ENCODE results near the gene FGD5.
"Not testable (repeated sequence)": the region's sequence is repeated elsewhere in the genome, so short reads cannot be mapped to it uniquely, and the experiment has no call there.

Gene FGD5

GRCh38 chr3:14803981-14804834 lies 14.6 kb upstream of the FGD5 start:
- Mint-ChIP-seq H3K27ac (ENCODE audit: low read depth) (no peak overlapping the region), H3K4me1 (no peaks in the 10 kb centered on the region), H3K4me3 (no peak overlapping the region), H3K27me3 (peaks cover 82% of the 10 kb centered on the region), H3K36me3 (ENCODE audit: insufficient read depth) (no peaks in the 10 kb centered on the region), H3K9me3 (no peaks in the 10 kb centered on the region)
- DNase-seq (ENCODE audit: low spot score in 2 of 2) (no peak), ATAC-seq (replicated peaks; ENCODE audit: extremely low read depth, poor library complexity, severe bottlenecking) (no peak)

GRCh38 chr3:14804835-14805780 lies 13.7 kb upstream of the FGD5 start:
- Mint-ChIP-seq H3K36me3 (ENCODE audit: insufficient read depth) (no peaks in the 10 kb centered on the region), H3K27ac (ENCODE audit: low read depth) (no peak overlapping the region), H3K4me3 (no peak overlapping the region), H3K4me1 (no peaks in the 10 kb centered on the region), H3K27me3 (peaks cover 82% of the 10 kb centered on the region), H3K9me3 (no peaks in the 10 kb centered on the region)
- ATAC-seq (replicated peaks; ENCODE audit: extremely low read depth, poor library complexity, severe bottlenecking) (no peak), DNase-seq (ENCODE audit: low spot score in 2 of 2) (no peak)

- no peaks in the 10 kb centered on the region for H3K9me3 Mint-ChIP-seq
- ATAC-seq (replicated peaks; ENCODE audit: extremely low read depth, poor library complexity, severe bottlenecking) (no peak), DNase-seq (ENCODE audit: low spot score in 2 of 2) (no peak)
- no peak overlapping the region for H3K4me3 Mint-ChIP-seq
- no peaks in the 10 kb centered on the region for H3K4me1 Mint-ChIP-seq
- H3K27ac Mint-ChIP-seq (ENCODE audit: low read depth) = no peak overlapping the region
- H3K27me3 Mint-ChIP-seq = peaks cover 78% of the 10 kb centered on the region
- H3K36me3 Mint-ChIP-seq (ENCODE audit: insufficient read depth) = no peaks in the 10 kb centered on the region
Observed at GRCh38 chr3:14805961-14806537, 12.7 kb upstream of the FGD5 start.

GRCh38 chr3:14806641-14807263 lies 12.0 kb upstream of the FGD5 start:
- H3K27ac Mint-ChIP-seq (ENCODE audit: low read depth) = no peak overlapping the region

GRCh38 chr3:14808025-14808424 lies 10.7 kb upstream of the FGD5 start:
- DNase-seq (ENCODE audit: low spot score in 2 of 2) (no peak), ATAC-seq (replicated peaks; ENCODE audit: extremely low read depth, poor library complexity, severe bottlenecking) (no peak)
- no peaks in the 10 kb centered on the region for H3K9me3 Mint-ChIP-seq
- H3K4me3 Mint-ChIP-seq = no peak overlapping the region
- H3K27me3 Mint-ChIP-seq = peaks cover 91% of the 10 kb centered on the region
- H3K4me1 Mint-ChIP-seq = no peaks in the 10 kb centered on the region
- no peak overlapping the region for H3K27ac Mint-ChIP-seq (ENCODE audit: low read depth)
- no peaks in the 10 kb centered on the region for H3K36me3 Mint-ChIP-seq (ENCODE audit: insufficient read depth)

More at GRCh38 chr3:14806641-14807263, 12.0 kb upstream of the FGD5 start:
- DNase-seq (ENCODE audit: low spot score in 2 of 2) (no peak), ATAC-seq (replicated peaks; ENCODE audit: extremely low read depth, poor library complexity, severe bottlenecking) (no peak)
- Mint-ChIP-seq H3K9me3 (no peaks in the 10 kb centered on the region), H3K4me3 (no peak overlapping the region), H3K36me3 (ENCODE audit: insufficient read depth) (no peaks in the 10 kb centered on the region), H3K27me3 (peaks cover 83% of the 10 kb centered on the region), H3K4me1 (no peaks in the 10 kb centered on the region)

- Mint-ChIP-seq H3K4me3 (no peak overlapping the region), H3K27me3 (peaks cover 91% of the 10 kb centered on the region), H3K27ac (ENCODE audit: low read depth) (no peak overlapping the region), H3K4me1 (no peaks in the 10 kb centered on the region), H3K9me3 (no peaks in the 10 kb centered on the region), H3K36me3 (ENCODE audit: insufficient read depth) (no peaks in the 10 kb centered on the region)
- ATAC-seq (replicated peaks; ENCODE audit: extremely low read depth, poor library complexity, severe bottlenecking) (no peak), DNase-seq (ENCODE audit: low spot score in 2 of 2) (no peak)
Observed at GRCh38 chr3:14808502-14809266, 10.1 kb upstream of the FGD5 start.

GRCh38 chr3:14809611-14810010 lies 9.2 kb upstream of the FGD5 start:
- DNase-seq (ENCODE audit: low spot score in 2 of 2); H3K36me3 Mint-ChIP-seq (ENCODE audit: insufficient read depth); H3K4me1 Mint-ChIP-seq; H3K27ac Mint-ChIP-seq (ENCODE audit: low read depth); H3K4me3 Mint-ChIP-seq; H3K9me3 Mint-ChIP-seq; ATAC-seq (replicated peaks; ENCODE audit: extremely low read depth, poor library complexity, severe bottlenecking): not testable (repeated sequence)
- H3K27me3 Mint-ChIP-seq = peaks cover 92% of the 10 kb centered on the region

- peaks cover 92% of the 10 kb centered on the region for H3K27me3 Mint-ChIP-seq
- no peaks in the 10 kb centered on the region for H3K9me3 Mint-ChIP-seq
- no peak overlapping the region for H3K4me3 Mint-ChIP-seq
- ATAC-seq (replicated peaks; ENCODE audit: extremely low read depth, poor library complexity, severe bottlenecking) (no peak), DNase-seq (ENCODE audit: low spot score in 2 of 2) (no peak)
- H3K27ac Mint-ChIP-seq (ENCODE audit: low read depth) = no peak overlapping the region
- no peaks in the 10 kb centered on the region for H3K4me1 Mint-ChIP-seq
- H3K36me3 Mint-ChIP-seq (ENCODE audit: insufficient read depth) = no peaks in the 10 kb centered on the region
Observed at GRCh38 chr3:14810070-14810791, 8.5 kb upstream of the FGD5 start.

GRCh38 chr3:14810801-14811661 lies 7.7 kb upstream of the FGD5 start:
- Mint-ChIP-seq H3K36me3 (ENCODE audit: insufficient read depth) (no peaks in the 10 kb centered on the region), H3K9me3 (no peaks in the 10 kb centered on the region), H3K4me3 (no peak overlapping the region), H3K4me1 (no peaks in the 10 kb centered on the region), H3K27me3 (peaks cover 95% of the 10 kb centered on the region), H3K27ac (ENCODE audit: low read depth) (no peak overlapping the region)
- DNase-seq (ENCODE audit: low spot score in 2 of 2) = no peak
- no peak for ATAC-seq (replicated peaks; ENCODE audit: extremely low read depth, poor library complexity, severe bottlenecking)

GRCh38 chr3:14811684-14812083 lies 7.1 kb upstream of the FGD5 start:
- Mint-ChIP-seq H3K36me3 (ENCODE audit: insufficient read depth) (no peaks in the 10 kb centered on the region), H3K27me3 (peaks cover 95% of the 10 kb centered on the region), H3K4me3 (no peak overlapping the region), H3K4me1 (no peaks in the 10 kb centered on the region), H3K27ac (ENCODE audit: low read depth) (no peak overlapping the region), H3K9me3 (no peaks in the 10 kb centered on the region)
- DNase-seq (ENCODE audit: low spot score in 2 of 2) (no peak), ATAC-seq (replicated peaks; ENCODE audit: extremely low read depth, poor library complexity, severe bottlenecking) (no peak)
